Body of pancreas (tissue), 4 donors: ENCODE results near the gene FAM20C. TPM values are rescaled to one million over a fixed set of nuclear protein-coding genes. Genes with fewer than 3 reads are reported as not detected.

Source experiments
- ATAC-seq: fragments of 150-250 bp; one replicate; pipeline ENCODE4 v1.9.1; 2016
- DNase-seq, 4 donors: peaks; one replicate each; pipeline ENCODE4 v3.0.0-alpha.2; 2019
- H3K27ac ChIP-seq, 4 donors: fragments of 200-600 bp; sonication (generic); 1 replicate in 3 of 4; 2 replicates in 1 of 4; pipeline versions ENCODE4 v1.5.1 to v1.6.1; 2016 to 2019; ENCODE audit warnings: mild to moderate bottlenecking in 1 of 4, mixed read lengths in 1 of 4, moderate library complexity in 1 of 4
- H3K27me3 ChIP-seq, 2 donors: fragments of 200-600 bp; sonication (generic); one replicate each; pipeline ENCODE4 v1.6.0; 2016; ENCODE audit warnings: mild to moderate bottlenecking in 1 of 2
- H3K36me3 ChIP-seq, 2 donors: fragments of 200-600 bp; sonication (generic); replicated peaks in 1 of 2; 2 replicates each; pipeline ENCODE4 v1.5.1; 2016; ENCODE audit warnings: low read depth in 2 of 2; ENCODE audit not compliant: insufficient read depth in 1 of 2
- H3K4me1 ChIP-seq: fragments of 200-600 bp; sonication (generic); one replicate; pipeline ENCODE4 v1.6.0; 2016
- H3K4me3 ChIP-seq, 2 donors: fragments of 200-600 bp; sonication (generic); 1 replicate in 1 of 2; 2 replicates in 1 of 2; pipeline ENCODE4 v1.5.1; 2016 to 2019
- H3K9me3 ChIP-seq, 3 donors: fragments of 200-600 bp; sonication (generic); 1 replicate in 2 of 3; 2 replicates in 1 of 3; pipeline ENCODE4 v1.5.1; 2016
- POLR2A ChIP-seq, 3 donors: fragments of 450-650 bp; IDR thresholded peaks; one replicate each; pipeline ENCODE4 v1.6.1; 2016; ENCODE audit warnings: antibody characterized with exemption in 3 of 3, mild to moderate bottlenecking in 2 of 3
- WGBS, 2 donors: methylation state at CpG; one replicate each; pipeline ENCODE4 v1.1.5; 2017; 5-methylcytosine and 5-hydroxymethylcytosine counted together
- intact Hi-C: fragments of 100-400 bp; cut with DNase I; formaldehyde crosslinking; loops from one replicate; pipeline ENCODE4 v1.15.1; 2023
- total RNA-seq, 2 donors: library from RNA; depleted of rRNA; stranded (reverse); fragments of >200 nt; gene quantifications; one replicate each; pipeline ENCODE4 v1.1.0, GENCODE V29; 2016
- TF ChIP-seq, protein P1 (sequence below), 7 experiments: fragments of 450-650 bp in 4 of 7; fragments of 200-600 bp in 3 of 7; sonication (generic) in 3 of 7; IDR thresholded peaks; one replicate each; pipeline ENCODE4 v1.5.1; 2016 to 2019; ENCODE audit warnings: antibody characterized with exemption in 7 of 7

Gene FAM20C
- total RNA-seq, 2 donors from 2014 or later, result 12.7 to 26.0 TPM

DNA sequence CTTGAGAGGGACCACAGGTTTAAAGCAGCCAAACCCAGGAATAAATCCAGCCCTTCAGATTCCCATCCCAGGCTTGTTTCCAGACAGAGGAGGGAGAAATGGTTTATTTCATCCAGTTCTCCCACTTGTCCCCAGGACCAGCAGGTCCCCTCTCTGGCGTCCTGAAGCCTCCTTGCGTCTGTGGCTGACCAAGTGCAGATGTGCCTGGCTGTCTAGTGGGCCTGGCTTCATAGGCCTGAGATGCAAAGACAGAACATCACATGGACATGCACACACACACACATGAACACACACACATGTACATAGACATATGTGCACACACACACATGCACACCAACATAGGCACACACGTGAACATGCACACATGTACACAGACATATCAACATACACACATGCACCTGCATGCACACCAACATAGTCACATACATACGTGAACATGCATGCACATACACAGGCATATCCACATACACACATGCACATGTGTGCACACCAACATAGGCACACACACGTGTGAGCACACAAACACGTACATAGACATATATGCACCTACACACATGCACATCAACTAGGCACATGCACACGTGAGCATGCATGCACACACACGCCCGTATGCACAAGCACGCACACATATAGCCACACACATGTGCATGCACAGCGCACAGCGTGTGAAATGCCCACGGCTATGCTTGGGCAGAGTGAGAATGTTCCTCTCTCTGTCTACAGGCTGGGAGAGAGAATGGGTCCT, 108.3 kb downstream of the FAM20C start:
- Histone ChIP-seq H3K27me3 (no peaks in the 10 kb centered on the region), H3K9me3 (no peaks in the 10 kb centered on the region), H3K27ac (no peak overlapping the region), H3K4me1 (no peaks in the 10 kb centered on the region), H3K4me3 (no peak overlapping the region), H3K36me3 (no peaks in the 10 kb centered on the region)
- TF ChIP-seq POLR2A (IDR thresholded peaks at IDR 0.05), result no peak
- TF ChIP-seq, protein P1, sequence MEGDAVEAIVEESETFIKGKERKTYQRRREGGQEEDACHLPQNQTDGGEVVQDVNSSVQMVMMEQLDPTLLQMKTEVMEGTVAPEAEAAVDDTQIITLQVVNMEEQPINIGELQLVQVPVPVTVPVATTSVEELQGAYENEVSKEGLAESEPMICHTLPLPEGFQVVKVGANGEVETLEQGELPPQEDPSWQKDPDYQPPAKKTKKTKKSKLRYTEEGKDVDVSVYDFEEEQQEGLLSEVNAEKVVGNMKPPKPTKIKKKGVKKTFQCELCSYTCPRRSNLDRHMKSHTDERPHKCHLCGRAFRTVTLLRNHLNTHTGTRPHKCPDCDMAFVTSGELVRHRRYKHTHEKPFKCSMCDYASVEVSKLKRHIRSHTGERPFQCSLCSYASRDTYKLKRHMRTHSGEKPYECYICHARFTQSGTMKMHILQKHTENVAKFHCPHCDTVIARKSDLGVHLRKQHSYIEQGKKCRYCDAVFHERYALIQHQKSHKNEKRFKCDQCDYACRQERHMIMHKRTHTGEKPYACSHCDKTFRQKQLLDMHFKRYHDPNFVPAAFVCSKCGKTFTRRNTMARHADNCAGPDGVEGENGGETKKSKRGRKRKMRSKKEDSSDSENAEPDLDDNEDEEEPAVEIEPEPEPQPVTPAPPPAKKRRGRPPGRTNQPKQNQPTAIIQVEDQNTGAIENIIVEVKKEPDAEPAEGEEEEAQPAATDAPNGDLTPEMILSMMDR (IDR thresholded peaks at IDR 0.05), result no peak
- DNase-seq (no peak), ATAC-seq (no peak)
- intact Hi-C loops, result no loop called here
- WGBS, 2 donors, result 78 to 83% methylated on average over 13 of the region's 13 CpGs

DNA sequence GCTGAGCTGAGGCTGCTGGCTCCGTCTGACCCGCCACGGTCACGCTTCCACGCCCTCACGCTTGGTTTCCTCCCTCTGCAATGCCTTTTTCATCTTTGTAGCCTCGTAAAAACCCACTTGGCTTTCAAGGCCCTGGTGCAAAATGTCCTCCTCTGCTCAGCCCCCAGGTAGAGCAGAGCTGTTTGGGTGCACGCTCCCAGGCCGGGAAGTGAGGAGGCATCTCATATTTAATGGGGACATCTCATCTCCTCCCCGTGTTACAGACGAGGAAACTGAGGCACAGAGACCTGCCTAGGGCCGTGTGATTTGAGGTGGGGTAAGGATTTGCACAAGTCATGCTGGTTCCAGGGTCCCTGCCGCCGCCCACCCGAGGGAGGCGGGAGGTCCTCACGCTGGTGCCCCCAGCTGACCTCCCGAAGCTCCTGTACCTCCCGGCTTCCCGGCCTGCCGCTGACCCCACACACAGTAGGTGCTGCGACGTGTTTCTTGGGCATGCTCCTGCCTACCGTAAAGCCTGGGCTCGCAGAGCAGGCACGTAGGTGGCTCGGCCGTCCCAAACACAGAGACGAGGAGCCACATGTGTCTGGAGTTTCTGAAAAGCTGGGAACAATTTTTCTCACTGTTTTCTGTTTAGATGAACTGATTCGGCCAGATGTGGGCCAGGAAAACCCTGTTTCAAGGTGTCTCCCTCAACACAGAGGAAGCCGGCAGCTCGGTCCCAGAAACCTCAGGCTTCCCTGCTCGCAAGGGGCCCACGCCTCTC, 109.1 kb downstream of the FAM20C start:
- DNase-seq, result no peak
- intact Hi-C loops, result no loop called here
- ATAC-seq, result no peak
- Histone ChIP-seq H3K27me3 (no peaks in the 10 kb centered on the region), H3K36me3 (no peaks in the 10 kb centered on the region), H3K4me3 (no peak overlapping the region), H3K9me3 (no peaks in the 10 kb centered on the region), H3K4me1 (no peaks in the 10 kb centered on the region), H3K27ac (no peak overlapping the region)
- TF ChIP-seq, protein P1 (IDR thresholded peaks at IDR 0.05), result no peak
- no peak for TF ChIP-seq POLR2A (IDR thresholded peaks at IDR 0.05)
- 85% methylated on average over 25 to 28 of the region's 34 CpGs for WGBS, 2 donors

DNA sequence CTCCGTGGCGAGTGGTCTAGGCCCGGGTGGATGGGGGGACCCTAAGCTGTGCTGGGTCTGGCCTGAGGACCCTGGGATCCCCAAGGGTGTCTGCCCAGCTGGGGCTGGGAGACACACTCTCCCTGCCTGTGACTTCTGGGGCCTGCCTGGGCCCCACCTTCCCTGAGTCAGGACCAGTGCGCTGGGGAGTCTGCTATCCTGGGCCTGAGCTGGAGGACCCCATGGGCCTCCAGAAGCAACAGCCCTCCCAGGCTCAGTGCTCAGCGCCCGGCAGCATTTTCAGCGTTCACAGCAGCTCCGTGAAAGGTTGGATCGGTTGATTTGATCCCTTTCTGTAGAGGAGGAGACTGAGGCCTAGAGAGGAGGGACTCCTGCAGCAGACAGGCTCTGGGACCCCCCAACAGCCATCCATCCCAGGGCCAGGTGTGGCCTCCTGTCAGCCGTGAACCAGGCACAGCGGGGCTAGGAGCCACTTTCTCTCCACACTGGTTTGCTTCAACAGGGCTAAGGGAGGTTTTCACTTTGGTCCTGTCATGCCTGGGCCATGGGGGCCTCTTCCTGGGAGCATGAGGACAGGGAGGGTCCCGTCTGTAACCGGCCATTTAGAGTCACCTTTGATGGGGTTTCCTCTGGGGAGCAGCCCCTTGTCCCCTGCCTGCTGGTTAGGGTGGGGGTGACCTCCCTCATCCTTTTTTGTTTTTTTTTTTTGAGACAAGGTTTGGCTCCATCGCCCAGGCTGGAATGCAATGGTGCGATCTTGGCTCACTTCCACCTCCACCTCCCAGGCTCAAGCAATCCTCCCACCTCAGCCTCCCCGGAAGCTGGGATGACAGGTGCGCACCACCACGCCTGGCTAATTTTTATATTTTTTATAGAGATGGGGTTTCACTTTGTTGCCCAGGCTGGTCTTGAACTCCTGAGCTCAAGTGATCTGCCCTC, 110.0 kb downstream of the FAM20C start:
- TF ChIP-seq POLR2A (IDR thresholded peaks at IDR 0.05), result no peak
- TF ChIP-seq, protein P1 (IDR thresholded peaks at IDR 0.05), result no peak
- ATAC-seq (no peak), DNase-seq (no peak)
- intact Hi-C loops, result no loop called here
- WGBS, 2 donors, result 88 to 95% methylated on average over 15 to 17 of the region's 18 CpGs
- Histone ChIP-seq H3K36me3 (no peaks in the 10 kb centered on the region), H3K27me3 (no peaks in the 10 kb centered on the region), H3K4me3 (no peak overlapping the region), H3K4me1 (no peaks in the 10 kb centered on the region), H3K9me3 (no peaks in the 10 kb centered on the region), H3K27ac (no peak overlapping the region)

DNA sequence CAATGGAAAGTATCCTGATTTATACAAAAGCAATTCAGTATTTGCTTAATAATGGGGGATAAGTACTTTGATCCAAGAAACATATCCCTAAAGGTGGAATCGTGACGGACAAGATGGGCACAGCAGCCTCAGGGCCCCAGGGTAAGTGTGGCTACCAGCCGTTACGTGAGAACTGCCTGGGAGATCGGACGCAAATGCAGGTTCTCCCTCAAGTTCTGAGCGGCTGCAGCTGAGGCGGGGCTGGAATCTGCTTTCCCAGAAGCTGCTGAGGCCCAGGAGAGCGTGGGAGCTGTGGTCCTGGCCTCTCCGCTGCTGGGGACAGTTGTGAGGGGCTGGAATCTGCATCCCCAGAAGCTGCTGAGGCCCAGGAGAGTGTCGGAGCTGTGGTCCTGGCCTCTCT, 111.1 kb downstream of the FAM20C start:
- Histone ChIP-seq H3K27ac (no peak overlapping the region), H3K27me3 (no peaks in the 10 kb centered on the region), H3K9me3 (no peaks in the 10 kb centered on the region), H3K4me1 (no peaks in the 10 kb centered on the region), H3K4me3 (no peak overlapping the region), H3K36me3 (no peaks in the 10 kb centered on the region)
- TF ChIP-seq, protein P1 (IDR thresholded peaks at IDR 0.05), result no peak
- TF ChIP-seq POLR2A (IDR thresholded peaks at IDR 0.05), result no peak
- ATAC-seq (no peak), DNase-seq (no peak)
- WGBS, 2 donors, result 75 to 84% methylated on average over 8 to 11 of the region's 11 CpGs
- intact Hi-C loops, result no loop called here
